Renal cortex interstitium (tissue), 11 donors: Measurements from ENCODE around the gene HOXB9. TPM values are rescaled to one million over a fixed set of nuclear protein-coding genes. Genes with fewer than 3 reads are reported as not detected.
A peak's percentile ranks its signal among the peaks of the same experiment; 100 is the strongest.

ENCODE experiments used
- DNase-seq, 11 donors: peaks; one replicate each; pipeline ENCODE4 v3.0.0-alpha.2; 2013; ENCODE audit warnings: low read depth in 9 of 11, low spot score in 4 of 11; ENCODE audit errors: extremely low read depth in 1 of 11
- polyA plus RNA-seq, 3 donors: library from polyadenylated mRNA; unstranded; fragments of 120-200 nt; gene quantifications; one replicate each; pipeline ENCODE4 v1.2.1, GENCODE V29; 2013; ENCODE audit not compliant: insufficient read length in 3 of 3

HOXB9 gene
- polyA plus RNA-seq, 3 donors: 68.7 to 88.7 (median 72.5) TPM

DNA sequence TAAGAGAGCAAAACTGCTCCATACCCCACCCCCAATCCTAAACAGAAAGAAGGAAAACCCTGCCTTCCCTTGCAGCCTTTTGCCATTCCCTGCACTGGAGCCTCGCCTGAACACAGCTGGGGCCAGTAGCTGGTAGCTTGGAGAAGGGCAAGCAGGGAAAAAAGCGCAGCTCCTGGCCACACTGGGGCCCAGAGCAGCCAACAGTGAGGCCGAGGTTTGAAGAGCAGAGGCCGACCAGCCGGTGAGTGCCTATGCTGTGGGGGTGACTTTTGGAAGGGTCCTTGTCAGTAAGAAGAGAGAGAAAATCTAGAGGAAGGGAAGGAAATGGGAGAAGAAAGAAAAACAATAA, 3.2 kb upstream of the HOXB9 start:
- no peak for DNase-seq

- DNase-seq: no peak
These were observed 2.7 kb upstream of the HOXB9 start for GRCh38 chr17:48628649-48629410.

GRCh38 chr17:48627623-48628521, 1.7 kb upstream of the HOXB9 start:
- DNase-seq: no peak

- DNase-seq: no peak
These were observed 1.0 kb upstream of the HOXB9 start for GRCh38 chr17:48627118-48627597.

DNA sequence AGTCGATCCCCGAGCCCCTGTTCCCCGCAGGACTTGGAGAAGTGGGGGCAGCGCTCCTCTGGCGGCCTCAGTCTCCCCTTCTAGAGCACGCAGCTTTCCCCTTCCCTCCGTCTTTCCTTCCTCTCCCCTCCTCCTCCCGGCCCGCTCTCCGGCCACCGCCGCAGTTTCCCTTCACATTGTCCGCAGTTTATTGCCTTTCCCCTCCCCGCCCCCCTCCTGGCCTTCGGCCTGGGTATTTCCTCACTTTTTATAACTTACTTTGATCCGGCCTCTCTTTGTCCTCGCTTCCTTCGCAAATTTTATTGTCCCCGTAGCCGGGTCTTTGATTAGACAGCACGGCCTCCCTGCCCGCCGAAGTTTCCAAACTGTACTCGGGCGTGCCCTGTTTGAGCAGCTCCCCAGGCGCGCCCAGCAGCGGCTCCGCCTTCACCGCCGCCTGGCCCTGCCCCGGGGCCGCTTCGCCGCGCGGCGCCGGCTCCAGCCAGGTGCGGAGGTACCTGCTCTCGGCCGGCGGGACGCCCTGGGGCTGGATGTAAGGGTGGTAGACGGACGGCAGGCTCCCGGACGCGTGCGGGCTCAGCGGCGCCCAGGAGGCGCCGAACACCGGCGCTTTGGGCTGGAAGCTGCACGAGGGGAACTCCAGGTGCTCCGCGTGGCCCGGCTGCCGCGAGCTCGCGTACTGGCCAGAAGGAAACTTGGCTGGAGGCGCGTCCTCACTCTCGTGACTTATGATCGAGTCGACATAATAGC, 488 bp downstream of the HOXB9 start:
- no peak for DNase-seq

GRCh38 chr17:48624544-48625494, 1.3 kb downstream of the HOXB9 start:
- DNase-seq: peak in 1 of 11 donors; percentile 11

DNA sequence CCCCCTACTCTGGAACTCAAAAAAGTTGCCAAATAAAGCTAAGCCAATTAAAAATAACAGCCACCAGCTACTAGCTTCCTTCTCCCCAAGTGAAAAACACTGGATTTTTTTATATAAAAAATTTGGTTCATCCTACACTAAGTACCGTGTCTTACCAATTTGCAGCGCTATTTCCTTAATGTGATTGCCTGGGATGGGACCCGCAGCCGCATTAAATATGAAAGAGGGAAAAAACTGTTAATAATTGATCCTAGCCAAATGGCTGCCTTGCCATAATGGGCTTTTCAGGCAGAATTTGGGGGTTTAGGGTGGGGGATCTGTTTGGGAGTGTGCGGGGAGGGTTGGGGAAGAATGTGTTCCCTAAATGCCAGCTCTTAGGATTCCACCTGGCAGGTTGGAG, 2.0 kb downstream of the HOXB9 start:
- DNase-seq: no peak

GRCh38 chr17:48623583-48623982, 2.6 kb downstream of the HOXB9 start:
- DNase-seq: no peak

DNA sequence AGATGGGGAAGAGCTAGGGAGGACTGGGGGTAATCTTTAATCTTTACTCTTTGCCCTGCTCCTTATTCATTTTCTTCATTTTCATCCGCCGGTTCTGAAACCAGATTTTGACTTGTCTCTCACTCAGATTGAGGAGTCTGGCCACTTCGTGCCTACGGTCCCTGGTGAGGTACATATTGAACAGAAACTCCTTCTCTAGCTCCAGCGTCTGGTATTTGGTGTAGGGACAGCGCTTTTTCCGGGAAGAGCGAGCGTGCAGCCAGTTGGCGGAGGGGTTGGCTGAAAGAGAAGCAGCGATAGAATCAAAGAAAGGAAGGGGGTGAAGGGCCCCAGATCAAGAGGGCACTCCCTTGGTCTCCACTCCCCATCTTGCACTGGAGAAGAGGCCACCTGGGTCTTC, 3.3 kb downstream of the HOXB9 start:
- DNase-seq: no peak

- DNase-seq: no peak
These were observed 4.5 kb downstream of the HOXB9 start for GRCh38 chr17:48621410-48622392.

DNA sequence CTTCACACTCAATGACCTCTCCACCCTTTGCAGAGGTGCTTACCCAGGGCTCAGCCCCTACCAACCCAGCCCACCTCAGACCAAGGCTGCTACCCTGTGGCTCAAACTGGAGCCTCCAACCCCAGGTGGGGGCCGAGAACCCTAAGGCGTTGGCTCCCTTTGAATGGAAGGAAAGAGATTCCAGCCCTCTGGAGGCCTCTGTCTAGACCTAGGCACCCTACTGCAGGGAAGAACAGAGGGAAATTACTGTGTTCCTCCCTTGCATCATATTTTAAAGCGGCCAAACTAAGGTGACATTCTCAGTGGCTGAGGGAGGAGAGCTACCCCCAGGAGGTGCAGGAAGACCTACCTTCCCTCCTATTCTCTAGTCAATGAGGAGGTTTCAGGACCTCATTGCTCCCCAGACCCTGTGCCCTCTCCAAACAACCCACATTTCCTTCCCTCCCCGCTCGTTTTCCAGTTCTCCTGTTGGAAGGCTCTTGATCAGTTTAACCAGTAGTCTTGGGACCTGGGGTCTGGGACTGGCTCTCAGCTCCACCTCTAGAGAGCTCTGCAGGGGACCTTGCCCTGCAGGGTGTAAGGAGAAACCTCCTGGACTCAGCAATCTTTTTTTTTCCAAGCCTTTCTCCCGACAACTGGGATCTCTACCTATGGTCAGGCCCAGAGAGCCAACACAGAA, 5.6 kb downstream of the HOXB9 start:
- peak in 1 of 11 donors; percentile 37 for DNase-seq

DNA sequence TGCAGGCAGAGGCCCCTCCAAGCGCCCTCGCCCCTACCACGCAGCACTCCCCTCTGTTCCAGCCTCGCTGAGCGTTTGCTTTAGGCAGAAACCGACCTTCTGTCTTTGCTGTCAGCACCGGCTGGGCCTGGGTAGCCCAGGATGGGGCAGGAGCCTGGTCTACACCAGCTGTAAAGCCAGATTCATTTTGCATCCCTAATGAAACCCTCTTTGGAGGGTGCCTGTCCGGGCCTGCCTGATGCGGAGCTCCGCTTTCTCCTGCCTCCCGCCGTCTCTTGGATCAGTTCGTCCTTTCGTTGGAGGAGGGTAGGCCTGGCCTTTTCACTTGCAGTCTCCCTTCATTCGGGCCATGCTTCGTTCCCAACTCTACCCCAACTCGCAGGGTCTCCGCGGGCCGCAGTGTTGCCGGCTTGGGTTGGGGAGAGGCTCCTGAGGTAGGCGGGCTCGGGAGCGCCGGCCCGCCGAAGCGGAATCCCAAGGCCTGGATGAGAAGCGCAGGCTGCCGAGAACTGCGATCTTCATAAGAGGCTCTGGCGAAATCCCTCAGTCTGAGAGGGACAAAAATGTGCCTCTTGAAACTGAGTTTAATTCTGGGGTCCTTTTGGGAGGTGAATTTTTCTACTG, 6.2 kb downstream of the HOXB9 start:
- DNase-seq: peak in 1 of 11 donors; percentile 35

DNA sequence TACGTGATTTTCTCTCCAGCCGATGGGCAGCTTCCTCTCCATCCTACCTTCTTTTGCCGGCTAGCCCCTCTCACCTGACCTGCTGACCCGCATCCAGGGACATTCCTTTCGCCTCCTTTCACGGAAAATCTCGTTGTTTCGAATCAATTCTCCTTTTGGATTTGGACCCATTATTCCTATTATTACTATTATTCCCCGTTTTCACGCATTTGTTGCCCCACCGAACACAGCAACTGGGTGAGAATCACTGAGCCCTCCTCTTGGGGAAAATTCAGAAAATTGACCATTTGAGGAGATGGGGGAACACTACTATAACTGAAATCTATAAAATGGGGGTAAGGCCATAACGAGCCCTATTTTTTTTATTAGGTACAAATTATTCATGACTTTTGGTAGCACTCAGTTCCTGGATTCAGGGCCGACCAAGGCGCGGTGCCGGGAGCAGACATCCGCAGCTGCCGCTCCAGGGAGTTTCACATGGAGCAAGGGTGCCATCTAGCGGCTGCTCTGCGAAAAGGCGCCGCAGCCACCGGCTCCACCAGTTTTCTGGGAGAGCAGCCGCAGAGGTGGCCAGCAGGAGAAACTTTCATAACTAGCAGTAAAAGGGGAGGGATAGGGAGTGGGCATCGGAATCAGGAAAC, 7.8 kb downstream of the HOXB9 start:
- peak in 9 of 11 donors; percentile 87 to 91 (median 88) for DNase-seq

- DNase-seq: peak in 2 of 11 donors; percentile 27 to 38
These were observed 8.5 kb downstream of the HOXB9 start for GRCh38 chr17:48617471-48618255.
